SK-N-MC (cell line): Measurements from ENCODE around the gene MMP23B.

ENCODE experiments used
- DNase-seq: peaks from one replicate; pipeline ENCODE4 v3.0.0-alpha.2; 2011; ENCODE audit warnings: low read depth, low spot score
- H3K27ac ChIP-seq: fragments of 200-600 bp; sonication (generic); 2 replicates; pipeline ENCODE4 v1.5.1; 2016; ENCODE audit warnings: mixed run types
- H3K36me3 ChIP-seq: fragments of 200-600 bp; sonication (generic); 2 replicates; pipeline ENCODE4 v1.6.1; 2017; ENCODE audit warnings: antibody characterized with exemption, low read length, mixed read lengths; ENCODE audit not compliant: insufficient read depth
- H3K4me3 ChIP-seq: fragments of 200-600 bp; sonication (generic); 2 replicates; pipeline ENCODE4 v1.5.1; 2016
- H3K9ac ChIP-seq: fragments of 200-600 bp; sonication (generic); 2 replicates; pipeline ENCODE4 v1.8.0; 2017; ENCODE audit warnings: mixed run types, mixed read lengths; ENCODE audit not compliant: insufficient read length
- H3K9me3 ChIP-seq: fragments of 200-600 bp; sonication (generic); 2 replicates; pipeline ENCODE4 v1.6.1; 2017; ENCODE audit warnings: low read depth, mild to moderate bottlenecking, antibody characterized with exemption, low read length, moderate library complexity, mixed read lengths
- EZH2 ChIP-seq: fragments of 200-600 bp; sonication (generic); IDR thresholded peaks from one replicate; pipeline ENCODE4 v1.6.1; 2017; ENCODE audit warnings: antibody characterized with exemption
- FOXP2 ChIP-seq: optimal IDR thresholded peaks from 2 replicates; pipeline ENCODE3; 2011; ENCODE audit warnings: mild to moderate bottlenecking, moderate library complexity; ENCODE audit not compliant: insufficient read depth; ENCODE audit errors: extremely low read length, control extremely low read depth
- POLR2AphosphoS5 ChIP-seq: IDR thresholded peaks from 2 replicates; pipeline ENCODE4 v1.6.1; 2012; ENCODE audit warnings: mild to moderate bottlenecking, low read depth, low read length, borderline replicate concordance

The MMP23B gene

DNA sequence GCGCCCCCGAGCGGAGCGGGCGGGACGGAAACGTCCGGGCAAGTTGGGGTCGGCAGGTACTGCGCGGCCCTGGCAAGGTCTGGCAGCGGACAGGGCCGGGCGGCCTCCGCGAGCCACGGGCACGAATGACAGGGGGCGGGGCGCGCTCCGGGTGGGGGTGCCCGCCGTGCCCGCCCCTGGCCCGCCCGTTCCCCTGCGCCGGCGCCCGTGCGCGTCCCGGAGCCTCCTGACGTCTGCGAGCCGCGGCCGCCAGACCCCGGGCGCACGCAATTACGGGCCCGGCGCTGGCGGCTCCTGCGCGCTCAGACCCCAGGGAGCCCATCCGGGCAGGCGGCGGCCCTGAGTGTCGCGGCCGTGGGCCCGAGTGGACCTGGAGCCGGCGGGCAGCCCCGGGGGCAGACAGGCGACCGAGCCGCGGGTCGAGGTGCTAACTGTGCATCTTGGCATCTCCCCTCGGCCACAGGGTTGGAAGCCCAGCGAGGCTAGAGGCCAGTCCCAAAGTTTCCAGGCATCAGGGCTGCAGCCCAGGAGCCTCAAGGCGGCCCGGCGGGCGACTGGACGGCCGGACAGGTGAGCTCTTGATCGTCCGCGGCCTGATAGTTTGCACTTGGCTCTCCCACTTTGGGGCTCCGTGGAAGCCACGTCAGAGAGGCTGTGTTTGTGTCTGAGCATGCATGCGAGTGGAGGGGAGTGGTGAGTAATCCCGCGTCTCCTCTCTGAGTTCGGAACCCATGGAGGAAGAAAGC lies 15.8 kb upstream of the MMP23B start:
- peak overlapping the region; percentile 99 for H3K9ac ChIP-seq
- H3K27ac ChIP-seq = no peak overlapping the region; the same call in 1 of the 2 replicates
- no peak for DNase-seq

DNA sequence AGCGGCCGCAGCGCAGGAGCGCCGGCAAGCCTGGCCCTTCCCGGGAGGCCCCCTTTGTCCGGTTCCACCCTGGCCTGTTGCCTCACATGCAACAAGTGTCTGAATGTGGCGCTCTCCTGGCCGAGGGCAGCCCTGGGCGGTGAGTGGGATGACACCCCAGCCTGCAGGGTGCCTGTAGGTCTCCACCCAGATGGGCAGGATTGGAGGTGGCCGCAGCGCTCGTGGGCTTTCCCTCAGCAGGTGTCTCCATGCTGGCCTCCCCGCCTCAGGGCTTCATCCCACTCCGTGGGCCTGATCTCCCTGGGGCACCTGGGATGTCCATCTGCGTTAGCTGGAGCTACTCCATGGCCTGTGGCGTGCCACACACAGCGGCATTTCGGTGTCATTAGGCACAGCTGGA lies 15.1 kb upstream of the MMP23B start:
- H3K9ac ChIP-seq = peak overlapping the region; percentile 99
- H3K4me3 ChIP-seq = peak overlapping the region; percentile 99
- H3K36me3 ChIP-seq = no peaks in the 10 kb centered on the region
- H3K9me3 ChIP-seq = no peaks in the 10 kb centered on the region
- no peak overlapping the region for H3K27ac ChIP-seq
- TF ChIP-seq EZH2 = no peak
- DNase-seq = no peak

More for the DNA sequence above, 15.8 kb upstream of the MMP23B start:
- H3K36me3 ChIP-seq = no peaks in the 10 kb centered on the region
- TF ChIP-seq POLR2AphosphoS5 (no peak), EZH2 (no peak), FOXP2 (no peak)
- H3K9me3 ChIP-seq = no peaks in the 10 kb centered on the region
- H3K4me3 ChIP-seq = peak overlapping the region; percentile 99

DNA sequence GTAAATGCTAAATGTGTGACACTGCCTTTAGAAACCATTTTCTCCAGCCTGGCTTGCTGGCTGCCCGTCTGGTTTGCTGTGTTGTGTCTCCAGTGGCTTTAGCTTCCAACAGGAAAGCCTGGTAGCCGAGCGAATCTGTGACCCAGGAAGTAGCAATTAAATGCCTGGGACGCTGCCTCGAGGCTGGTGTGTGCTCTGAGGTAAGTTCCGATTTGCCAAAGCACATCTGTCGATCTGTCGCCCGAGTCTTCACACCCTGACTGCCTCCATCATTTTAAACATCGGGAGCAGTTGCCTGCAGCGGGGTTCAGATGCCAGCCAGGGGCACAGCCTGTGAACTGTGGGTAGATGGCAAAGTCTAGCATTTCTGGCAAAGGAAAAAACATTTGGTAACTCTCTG lies 14.5 kb upstream of the MMP23B start:
- Histone ChIP-seq H3K4me3 (peak overlapping the region; percentile 99), H3K36me3 (no peaks in the 10 kb centered on the region), H3K9me3 (no peaks in the 10 kb centered on the region), H3K27ac (no peak overlapping the region), H3K9ac (no peak overlapping the region)
- no peak for TF ChIP-seq POLR2AphosphoS5
- TF ChIP-seq FOXP2 = no peak
- no peak for TF ChIP-seq EZH2
- DNase-seq = no peak

DNA sequence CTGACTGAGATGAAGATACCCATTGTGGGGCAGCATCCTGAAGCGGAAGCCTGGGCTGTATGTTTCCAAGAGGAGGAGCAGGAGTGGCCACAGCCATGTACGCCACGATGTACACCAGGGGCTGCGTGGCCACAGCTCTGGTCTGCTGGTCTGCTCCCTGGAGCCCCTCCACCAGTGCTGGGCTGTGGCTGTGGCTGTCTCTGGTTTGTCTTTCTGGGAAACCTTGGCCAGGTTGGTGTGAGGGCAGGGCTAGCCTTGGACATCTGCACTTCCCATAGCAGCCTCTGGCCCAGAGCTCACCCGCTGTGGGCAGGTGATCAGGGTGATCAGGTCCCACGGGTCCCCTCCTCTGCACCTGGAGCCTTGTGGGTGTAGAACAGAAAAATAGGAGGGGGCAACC lies 14.0 kb upstream of the MMP23B start:
- H3K4me3 ChIP-seq = no peak overlapping the region
- H3K9me3 ChIP-seq = no peaks in the 10 kb centered on the region
- TF ChIP-seq POLR2AphosphoS5 = no peak
- no peak for TF ChIP-seq FOXP2
- TF ChIP-seq EZH2 = no peak
- no peak overlapping the region for H3K9ac ChIP-seq
- no peaks in the 10 kb centered on the region for H3K36me3 ChIP-seq
- no peak overlapping the region for H3K27ac ChIP-seq
- no peak for DNase-seq

DNA sequence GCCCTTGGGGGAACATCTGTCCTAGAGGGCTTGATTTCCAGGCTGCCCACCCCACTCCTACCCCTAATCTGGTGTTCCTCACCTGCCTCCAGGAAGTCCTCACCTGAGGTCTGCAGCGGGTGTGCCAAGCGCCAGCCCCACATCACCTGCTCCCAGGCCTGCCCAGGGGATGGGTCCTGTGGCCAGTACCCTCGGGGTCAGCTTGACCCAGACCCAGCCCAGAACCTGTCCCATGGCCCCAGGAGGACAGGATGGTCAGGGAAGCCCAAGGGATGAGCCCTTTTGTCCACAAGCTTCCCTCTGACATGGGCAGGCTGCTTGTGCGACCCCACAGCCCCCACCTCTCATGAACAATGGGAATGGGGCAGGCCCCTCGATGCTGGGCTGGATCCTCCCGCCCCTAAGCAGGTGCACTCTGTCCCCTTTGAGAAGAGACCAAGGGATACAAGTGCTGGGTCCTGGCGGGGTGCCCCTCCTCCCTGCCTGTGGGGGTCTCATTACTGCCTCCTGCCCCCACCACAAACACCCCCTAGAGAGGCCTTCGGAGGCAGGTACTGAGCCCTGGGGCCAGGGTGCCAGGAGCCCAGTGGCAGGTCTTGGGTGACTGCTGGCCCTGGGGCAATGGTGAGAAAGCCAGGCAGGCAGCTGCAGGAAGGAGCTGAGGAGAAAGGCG lies 13.4 kb upstream of the MMP23B start:
- DNase-seq = no peak
- no peak overlapping the region for H3K4me3 ChIP-seq
- H3K9me3 ChIP-seq = no peaks in the 10 kb centered on the region
- TF ChIP-seq POLR2AphosphoS5 (no peak), EZH2 (no peak), FOXP2 (no peak)
- no peak overlapping the region for H3K27ac ChIP-seq
- no peaks in the 10 kb centered on the region for H3K36me3 ChIP-seq
- no peak overlapping the region for H3K9ac ChIP-seq

DNA sequence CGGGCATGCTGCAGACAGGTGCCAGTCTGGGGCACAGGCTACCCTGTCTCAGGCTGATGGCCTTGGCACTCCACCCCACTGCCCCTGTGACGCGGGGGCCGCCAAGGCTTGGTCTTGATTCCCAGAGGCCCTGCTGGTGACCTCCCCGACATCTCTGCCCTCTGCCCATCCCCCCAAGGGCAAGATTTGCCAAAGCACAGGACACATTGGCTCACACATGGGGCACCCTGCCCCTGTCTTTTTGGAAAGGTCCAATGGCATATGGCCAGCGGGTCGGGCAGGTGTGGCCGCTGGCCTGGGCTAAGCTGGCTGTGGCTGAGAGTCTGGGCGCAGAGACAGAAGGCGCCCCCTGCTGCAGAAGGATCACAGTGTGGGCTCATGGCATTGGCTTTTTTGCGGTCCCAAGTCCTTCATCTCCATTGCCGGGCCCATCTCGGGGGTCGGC lies 12.0 kb upstream of the MMP23B start:
- Histone ChIP-seq H3K36me3 (no peaks in the 10 kb centered on the region), H3K27ac (no peak overlapping the region)
- no peak for DNase-seq

DNA sequence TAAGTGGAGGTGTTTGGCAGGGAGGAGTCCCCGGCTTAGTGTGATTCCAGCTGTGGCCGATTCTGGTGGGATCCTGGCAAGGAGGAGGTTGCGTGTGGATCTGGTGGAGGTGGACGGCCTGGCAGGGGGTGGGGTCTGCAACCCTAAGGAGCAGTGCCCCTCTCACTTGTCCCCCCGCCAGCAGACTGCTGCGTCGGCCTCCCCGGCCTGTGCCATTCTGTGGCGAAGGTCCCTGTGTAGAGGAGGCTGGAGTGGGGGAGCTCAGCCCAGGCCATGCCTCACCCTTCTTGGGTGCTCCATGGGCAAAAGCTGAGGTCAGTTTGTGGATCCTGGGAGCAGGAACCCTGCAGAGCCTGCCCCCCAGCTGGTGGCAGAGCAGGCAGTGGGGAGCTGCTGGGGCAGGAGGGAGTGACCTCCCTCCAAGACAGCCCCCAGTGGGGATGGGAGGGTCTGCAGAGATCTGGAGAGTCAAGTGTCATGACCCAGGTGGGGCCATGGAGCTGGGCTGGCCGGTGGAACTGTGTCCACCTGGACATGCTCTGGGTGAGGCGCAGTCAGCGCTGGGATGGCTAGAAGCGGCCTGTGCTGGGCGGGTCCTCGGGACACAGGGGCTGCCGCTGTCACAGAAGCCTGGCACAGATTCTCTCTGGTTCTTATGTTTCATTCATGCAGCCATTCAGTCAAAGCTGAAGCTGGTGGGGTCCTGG lies 11.4 kb upstream of the MMP23B start:
- H3K27ac ChIP-seq = no peak overlapping the region
- no peaks in the 10 kb centered on the region for H3K9me3 ChIP-seq
- TF ChIP-seq EZH2 (no peak), POLR2AphosphoS5 (no peak), FOXP2 (no peak)
- H3K9ac ChIP-seq = no peak overlapping the region
- no peaks in the 10 kb centered on the region for H3K36me3 ChIP-seq
- no peak for DNase-seq
- H3K4me3 ChIP-seq = no peak overlapping the region

More for the DNA sequence above, 12.0 kb upstream of the MMP23B start:
- no peak overlapping the region for H3K9ac ChIP-seq
- no peak overlapping the region for H3K4me3 ChIP-seq
- no peaks in the 10 kb centered on the region for H3K9me3 ChIP-seq
- TF ChIP-seq EZH2 (no peak), POLR2AphosphoS5 (no peak), FOXP2 (no peak)

DNA sequence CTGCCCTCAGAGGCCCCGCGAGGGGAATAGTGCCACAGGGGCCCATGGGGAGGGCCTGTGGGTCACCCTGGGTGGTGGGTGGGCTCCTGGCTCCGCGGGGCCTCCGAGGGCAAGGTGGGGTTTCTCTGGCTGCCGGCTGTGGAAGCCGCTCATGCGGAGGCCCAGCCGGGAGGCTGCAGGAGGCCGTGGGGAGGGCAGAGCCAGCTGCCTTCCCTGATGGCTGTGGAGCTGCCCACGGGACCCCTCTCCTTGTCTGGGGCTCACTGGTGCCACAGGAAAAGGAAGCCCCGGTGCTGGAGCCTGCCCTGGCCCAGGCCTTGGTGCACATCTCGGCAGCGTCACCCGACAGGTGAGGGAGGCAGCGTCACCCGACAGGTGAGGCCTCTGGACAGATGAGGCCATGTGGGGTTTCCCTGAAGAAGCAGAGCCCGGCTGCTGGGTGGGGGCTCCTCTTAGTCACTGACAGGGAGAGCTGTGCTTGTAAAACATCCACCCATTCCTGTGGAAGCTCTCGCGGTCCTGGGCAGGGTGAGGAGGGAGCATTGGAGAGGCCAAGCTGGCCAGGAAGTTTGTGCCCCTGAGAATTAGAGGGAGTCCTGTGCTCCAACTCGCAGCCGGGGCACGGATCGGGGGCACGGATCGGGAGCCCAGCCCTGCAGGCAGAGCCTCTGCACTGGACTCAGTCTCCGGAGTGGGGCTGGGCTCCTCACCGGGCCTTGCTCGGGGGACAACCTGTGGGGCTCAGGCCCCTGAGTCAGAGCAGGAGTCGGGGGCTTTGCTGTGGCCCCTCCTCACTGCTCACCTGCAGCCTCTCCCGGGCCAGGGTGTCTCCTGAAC lies 10.6 kb upstream of the MMP23B start:
- Histone ChIP-seq H3K36me3 (no peaks in the 10 kb centered on the region), H3K9ac (no peak overlapping the region), H3K27ac (no peak overlapping the region), H3K4me3 (no peak overlapping the region), H3K9me3 (no peaks in the 10 kb centered on the region)
- TF ChIP-seq EZH2 = no peak
- no peak for TF ChIP-seq FOXP2
- TF ChIP-seq POLR2AphosphoS5 = no peak
- no peak for DNase-seq
